PC-9 (cell line): ENCODE data around the gene TMEM178A. TPM values are rescaled to one million over a fixed set of nuclear protein-coding genes. Genes with fewer than 3 reads are reported as not detected.

Source experiments
- BruUV-seq: library from RNA; stranded (reverse); fragments of 400-500 nt; replicated peaks from 2 replicates; lab custom pipeline; 2021; lab: Mats Ljungman, UMichigan
- CTCF ChIA-PET: fragments of 300-600 bp; sonication (Branson Sonifier 250); formaldehyde crosslinking; loops from one replicate; lab custom pipeline; 2022; ENCODE audit warnings: antibody characterized with exemption; lab: Charles Lee
- POLR2A ChIA-PET: fragments of 300-600 bp; sonication (Branson Sonifier 250); formaldehyde crosslinking; loops from one replicate; lab custom pipeline; 2022; ENCODE audit warnings: antibody characterized with exemption; ENCODE audit not compliant: unreplicated experiment; lab: Charles Lee
- DNase-seq, 2 experiments: peaks; one replicate each; pipeline versions ENCODE4 v3.0.0 to v3.0.0-alpha.2; 2015 to 2022; ENCODE audit warnings: mixed read lengths in 1 of 2
- H2AFZ ChIP-seq: fragments of 200-600 bp; sonication (generic); 2 replicates; pipeline ENCODE4 v1.8.1; 2017; ENCODE audit warnings: antibody characterized with exemption
- H3F3A ChIP-seq: fragments of 200-600 bp; sonication (generic); 2 replicates; pipeline ENCODE4 v1.8.1; 2017; ENCODE audit warnings: antibody characterized with exemption, mild to moderate bottlenecking, low read depth; ENCODE audit not compliant: insufficient read depth
- H3K27ac ChIP-seq: fragments of 200-600 bp; sonication (generic); 2 replicates; pipeline ENCODE4 v1.6.1; 2016; ENCODE audit warnings: mixed run types
- H3K27me3 ChIP-seq: fragments of 200-600 bp; sonication (generic); 2 replicates; pipeline ENCODE4 v1.6.1; 2016; ENCODE audit warnings: low read depth, mixed run types; ENCODE audit not compliant: insufficient read depth
- H3K36me3 ChIP-seq: fragments of 200-600 bp; sonication (generic); 2 replicates; pipeline ENCODE4 v1.6.1; 2016; ENCODE audit warnings: low read depth, mixed run types
- H3K4me1 ChIP-seq: fragments of 200-600 bp; sonication (generic); replicated peaks from 2 replicates; pipeline ENCODE4 v1.6.1; 2016; ENCODE audit warnings: mixed run types; ENCODE audit not compliant: insufficient read depth
- H3K4me2 ChIP-seq: fragments of 200-600 bp; sonication (generic); 2 replicates; pipeline ENCODE4 v1.6.1; 2017; ENCODE audit warnings: mixed run types
- H3K4me3 ChIP-seq: fragments of 200-600 bp; sonication (generic); 2 replicates; pipeline ENCODE4 v1.6.1; 2016; ENCODE audit warnings: mixed run types
- H3K79me2 ChIP-seq: fragments of 200-600 bp; sonication (generic); 2 replicates; pipeline ENCODE4 v1.6.1; 2017; ENCODE audit warnings: low read depth, mixed run types
- H3K9me2 ChIP-seq: fragments of 200-600 bp; sonication (generic); 2 replicates; pipeline ENCODE4 v1.8.1; 2017; ENCODE audit warnings: mild to moderate bottlenecking; ENCODE audit not compliant: insufficient read depth
- H3K9me3 ChIP-seq: fragments of 200-600 bp; sonication (generic); 2 replicates; pipeline ENCODE4 v1.8.1; 2016; ENCODE audit warnings: low read depth; ENCODE audit not compliant: insufficient read depth
- H4K20me1 ChIP-seq: fragments of 200-600 bp; sonication (generic); 2 replicates; pipeline ENCODE4 v1.8.1; 2017; ENCODE audit not compliant: insufficient read depth
- CTCF ChIP-seq: fragments of 200-600 bp; sonication (generic); conservative IDR thresholded peaks from 2 replicates; pipeline ENCODE4 v1.6.1; 2017; ENCODE audit warnings: mixed run types, antibody characterized with exemption, mild to moderate bottlenecking, moderate library complexity
- EZH2 ChIP-seq: fragments of 200-600 bp; sonication (generic); IDR thresholded peaks from 2 replicates; pipeline ENCODE4 v1.8.0; 2017; ENCODE audit warnings: antibody characterized with exemption, low read depth
- intact Hi-C: fragments of 100-400 bp; cut with micrococcal nuclease; formaldehyde crosslinking; loops from one replicate; pipeline ENCODE4 v1.10.0; 2022; ENCODE audit not compliant: unreplicated experiment
- total RNA-seq: library from RNA; stranded (reverse); gene quantifications from 2 replicates; pipeline ENCODE4 v1.2.3, GENCODE V29; 2021

TMEM178A gene
- total RNA-seq, 1 experiment from 2014 or later: 2.8 TPM

DNA sequence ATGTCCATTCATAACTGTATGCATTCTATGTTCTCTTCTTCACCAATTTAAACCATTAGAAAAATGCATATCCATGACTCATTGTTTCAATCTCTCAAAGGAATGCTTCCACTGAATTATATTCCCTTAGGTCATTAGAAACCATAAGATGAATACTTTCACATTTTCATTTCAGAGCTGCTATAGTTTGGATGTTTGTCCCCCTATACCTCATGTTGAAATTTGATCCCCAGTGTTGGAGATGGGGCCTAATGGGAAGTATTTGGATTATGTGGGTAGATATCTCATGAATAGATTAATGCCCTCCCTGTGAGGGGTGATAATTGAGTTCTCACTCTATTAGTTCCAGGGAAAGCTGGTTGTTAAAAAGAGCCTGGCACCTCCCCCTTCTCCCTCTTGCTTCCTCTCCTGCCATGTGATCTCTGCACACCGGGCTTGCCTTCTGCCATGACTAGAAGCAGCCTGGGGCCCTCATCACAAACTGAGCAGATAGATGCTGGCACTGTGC lies 77.6 kb downstream of the TMEM178A start:
- ChIA-PET CTCF (no interaction called here), POLR2A (no interaction called here)
- Histone ChIP-seq H3K4me1 (no peaks in the 10 kb centered on the region), H3K4me2 (no peak overlapping the region), H3F3A (peaks cover 4% of the 10 kb centered on the region; the same call in 1 of the 2 replicates), H3K27me3 (no peaks in the 10 kb centered on the region), H3K79me2 (no peaks in the 10 kb centered on the region), H2AFZ (no peak overlapping the region), H3K4me3 (no peak overlapping the region), H4K20me1 (peaks cover 4% of the 10 kb centered on the region; the same call in 1 of the 2 replicates), H3K27ac (no peak overlapping the region), H3K9me2 (no peaks in the 10 kb centered on the region), H3K36me3 (peaks cover 49% of the 10 kb centered on the region), H3K9me3 (no peaks in the 10 kb centered on the region)
- TF ChIP-seq CTCF (no peak), EZH2 (no peak)
- intact Hi-C loops: no loop called here
- peak in 1 of 2 experiments; percentile 51 for DNase-seq
- no TSS peak for BruUV-seq

DNA sequence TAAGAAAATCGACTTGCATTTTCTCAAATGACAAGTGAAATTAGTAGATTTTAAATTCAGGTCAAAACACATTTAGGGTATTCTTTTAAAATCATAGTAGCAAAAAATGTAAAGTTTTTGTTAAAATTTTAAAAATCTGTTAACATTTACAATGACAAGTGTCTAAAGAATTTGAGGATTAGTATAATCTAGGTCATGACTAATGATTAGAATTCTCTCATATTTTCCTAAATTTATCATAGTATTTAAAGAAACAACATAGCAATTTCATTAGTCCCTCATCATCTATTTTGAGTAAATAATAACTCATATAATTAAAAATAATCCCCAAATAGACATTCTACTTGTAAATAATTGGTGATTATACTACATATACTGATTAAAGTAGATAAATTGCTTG lies 89.7 kb downstream of the TMEM178A start:
- no peak for DNase-seq
- Histone ChIP-seq H3K9me2 (no peaks in the 10 kb centered on the region), H3K79me2 (no peaks in the 10 kb centered on the region), H2AFZ (no peak overlapping the region), H3K4me2 (no peak overlapping the region), H3K4me1 (no peaks in the 10 kb centered on the region), H3K27me3 (no peaks in the 10 kb centered on the region), H3K4me3 (no peak overlapping the region), H3K9me3 (no peaks in the 10 kb centered on the region), H4K20me1 (no peaks in the 10 kb centered on the region), H3K36me3 (peaks cover 60% of the 10 kb centered on the region; the same call in 1 of the 2 replicates), H3K27ac (no peak overlapping the region), H3F3A (peaks cover 3% of the 10 kb centered on the region; the same call in 1 of the 2 replicates)
- CTCF ChIA-PET: no interaction called here
- TF ChIP-seq CTCF (no peak), EZH2 (no peak)
- BruUV-seq: no TSS peak
- intact Hi-C loops: no loop called here
- POLR2A ChIA-PET: no interaction called here

DNA sequence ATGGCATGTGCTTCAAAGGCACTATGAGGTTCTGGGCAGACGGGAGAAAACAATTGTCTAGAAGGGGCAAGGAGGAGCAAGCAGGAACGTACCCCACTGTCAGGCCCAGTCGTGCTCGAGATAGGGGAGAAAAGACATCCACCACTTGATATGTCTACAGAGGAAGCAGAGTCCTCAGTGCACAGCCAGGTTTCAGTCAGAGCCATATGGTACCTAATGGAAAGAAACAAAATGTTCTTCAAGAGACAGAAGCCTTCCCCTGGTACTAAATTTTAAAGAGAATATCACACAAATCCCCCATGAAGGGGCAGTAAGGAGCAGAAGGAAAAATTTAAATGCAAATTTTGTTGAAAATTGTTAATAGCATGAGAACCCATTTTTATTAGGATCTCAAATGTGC lies 91.4 kb downstream of the TMEM178A start:
- peaks cover 63% of the 10 kb centered on the region; the same call in 1 of the 2 replicates for H3K36me3 ChIP-seq
- H3K4me3 ChIP-seq: no peak overlapping the region
- no peak overlapping the region for H3K4me2 ChIP-seq
- no peak overlapping the region for H2AFZ ChIP-seq
- ChIA-PET CTCF (no interaction called here), POLR2A (no interaction called here)
- no peak overlapping the region for H3K27ac ChIP-seq
- peaks cover 3% of the 10 kb centered on the region; the same call in 1 of the 2 replicates for H3F3A ChIP-seq
- TF ChIP-seq EZH2 (no peak), CTCF (no peak)
- no peaks in the 10 kb centered on the region for H3K9me2 ChIP-seq
- H3K4me1 ChIP-seq: no peaks in the 10 kb centered on the region
- no peak for DNase-seq
- BruUV-seq: no TSS peak
- no peaks in the 10 kb centered on the region for H4K20me1 ChIP-seq
- intact Hi-C loops: no loop called here
- H3K27me3 ChIP-seq: no peaks in the 10 kb centered on the region
- no peaks in the 10 kb centered on the region for H3K79me2 ChIP-seq
- no peaks in the 10 kb centered on the region for H3K9me3 ChIP-seq
